GM12878 (cell line): Measurements from ENCODE around the gene PLXNC1. TPM values are rescaled to one million over a fixed set of nuclear protein-coding genes. Genes with fewer than 3 reads are reported as not detected.

ENCODE experiments used
- CHD4 ChIP-seq: fragments of 200-600 bp; sonication (generic); IDR thresholded peaks from 2 replicates; pipeline ENCODE4 v1.6.1; 2016; ENCODE audit warnings: mild to moderate bottlenecking
- EED ChIP-seq: sonication (generic); IDR thresholded peaks from 2 replicates; pipeline ENCODE4 v1.6.1; 2016; ENCODE audit warnings: antibody characterized with exemption, low read depth
- NFXL1 ChIP-seq: fragments of 450-650 bp; IDR thresholded peaks from 2 replicates; pipeline ENCODE4 v1.6.1; 2017; ENCODE audit warnings: antibody characterized with exemption, mild to moderate bottlenecking, borderline replicate concordance
- NFYA ChIP-seq: IDR thresholded peaks from 2 replicates; pipeline ENCODE4 v1.6.1; 2011; ENCODE audit warnings: low read depth, mild to moderate bottlenecking, low read length, improper control_type of control experiment, borderline replicate concordance
- POLR2A ChIP-seq: IDR thresholded peaks from 2 replicates; pipeline ENCODE4 v1.6.1; 2011; ENCODE audit warnings: low read depth, mild to moderate bottlenecking, low read length
- RAD21 ChIP-seq: IDR thresholded peaks from 2 replicates; pipeline ENCODE4 v1.6.1; 2011; ENCODE audit warnings: mild to moderate bottlenecking, low read depth, low read length, moderate library complexity; ENCODE audit not compliant: insufficient read depth
- RAD51 ChIP-seq: fragments of 450-650 bp; IDR thresholded peaks from 2 replicates; pipeline ENCODE4 v1.6.1; 2016; ENCODE audit warnings: moderate library complexity, mild to moderate bottlenecking, inconsistent platforms
- YBX1 ChIP-seq: fragments of 450-650 bp; IDR thresholded peaks from 2 replicates; pipeline ENCODE4 v1.6.1; 2016; ENCODE audit warnings: antibody characterized with exemption
- polyA plus RNA-seq, 11 experiments: library from polyadenylated mRNA; depleted of rRNA in 4 of 11; unstranded in 6 of 11; stranded (reverse) in 5 of 11; fragments of >200 nt; fragmentation: Nextera tagmentation in 4 of 11; fragmentation: Illumina TruSeq in 1 of 11; extraction: Ambion mirVana in 4 of 11; extraction: Trizol in 1 of 11; gene quantifications; 1 replicate in 1 of 11; 2 replicates in 10 of 11; pipeline versions ENCODE4 v1.2.1 to v1.2.3, GENCODE V29; 2011 to 2016; ENCODE audit warnings: inconsistent platforms in 2 of 11, missing spikeins in 2 of 11, low read depth in 1 of 11
- total RNA-seq, 4 experiments: library from RNA; depleted of rRNA in 3 of 4; stranded (reverse); fragments of >200 nt in 3 of 4; fragmentation: Illumina TruSeq in 1 of 4; extraction: Trizol in 1 of 4; gene quantifications; 2 replicates each; pipeline versions ENCODE4 v1.2.1 to v1.2.3, GENCODE V29; 2013 to 2021
- TF ChIP-seq, protein P1 (sequence below): fragments of 450-650 bp; IDR thresholded peaks from 2 replicates; pipeline ENCODE4 v1.6.1; 2016; ENCODE audit warnings: mild to moderate bottlenecking, moderate library complexity, borderline replicate concordance
- TF ChIP-seq, protein P2 (sequence below): IDR thresholded peaks from 2 replicates; pipeline ENCODE4 v1.6.1; 2012; ENCODE audit warnings: improper control_type of control experiment, low read depth, low read length; ENCODE audit not compliant: insufficient replicate concordance
- TF ChIP-seq, protein P3 (sequence below), 3 experiments: IDR thresholded peaks in 2 of 3; conservative IDR thresholded peaks in 1 of 3; 2 replicates each; pipeline ENCODE4 v1.5.1; 2011; ENCODE audit warnings: low read depth in 3 of 3, low read length in 3 of 3, mild to moderate bottlenecking in 3 of 3, control low read depth in 2 of 3, moderate library complexity in 2 of 3, inconsistent platforms in 1 of 3, mixed read lengths in 1 of 3; ENCODE audit not compliant: control insufficient read depth in 2 of 3, insufficient read depth in 1 of 3; ENCODE audit errors: extremely low read depth in 1 of 3
- TF ChIP-seq, protein P4 (sequence below): IDR thresholded peaks from 2 replicates; pipeline ENCODE4 v1.6.1; 2011; ENCODE audit warnings: low read depth, low read length, improper control_type of control experiment, borderline replicate concordance
- TF ChIP-seq, protein P5 (sequence below): fragments of 450-650 bp; conservative IDR thresholded peaks from 2 replicates; pipeline ENCODE4 v1.6.1; 2017; ENCODE audit warnings: mild to moderate bottlenecking, moderate library complexity

The PLXNC1 gene
- total and polyA plus RNA-seq, 10 of the 15 experiments (the other 5 are each of a cell fraction or from before 2014, with no cell fraction given) = 5.2 to 41.2 (median 24.6) TPM

DNA sequence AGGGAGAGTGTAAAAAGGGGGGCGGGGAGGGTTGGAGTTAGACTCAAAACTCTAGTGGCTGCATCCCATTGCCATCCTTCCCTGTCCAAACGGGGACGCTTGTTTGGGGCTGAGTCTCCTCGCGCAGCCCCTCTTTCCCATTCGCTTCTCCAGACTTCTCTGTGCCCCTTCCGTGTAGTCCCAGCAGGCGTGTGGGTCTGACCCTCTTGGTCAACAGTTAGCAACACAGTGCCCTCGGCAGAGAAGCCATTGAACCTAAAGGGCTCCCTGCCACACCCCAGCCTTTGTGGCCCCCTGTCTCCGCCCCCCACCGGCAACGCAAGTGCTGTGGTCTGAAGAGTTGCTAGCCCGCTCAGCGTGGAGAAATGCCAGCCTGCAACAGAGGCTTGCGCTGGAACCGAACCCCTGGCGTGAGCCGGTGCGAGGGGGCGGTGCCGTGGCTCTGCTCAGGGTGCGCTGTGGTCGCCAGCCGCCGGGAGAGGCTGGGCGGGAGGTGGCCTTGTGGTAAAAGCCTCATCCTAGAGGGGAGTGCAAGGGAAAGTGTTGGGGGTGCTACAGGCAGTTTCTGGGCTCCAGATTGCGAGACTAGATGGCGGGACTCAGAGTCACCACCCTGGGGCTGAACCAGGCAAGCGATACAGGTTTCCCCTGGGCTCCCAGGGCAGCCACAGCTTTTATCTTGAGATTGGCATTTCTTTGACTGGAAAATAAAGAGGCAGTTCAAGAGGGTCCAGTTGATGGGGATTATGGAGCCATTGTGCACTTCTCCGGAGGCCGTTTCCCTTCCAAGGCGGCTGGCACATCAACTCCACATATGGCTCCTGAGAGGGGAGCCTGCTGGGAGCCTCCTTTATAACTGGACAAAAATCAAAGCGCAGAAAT lies 2.1 kb downstream of the PLXNC1 start (continued):
- TF ChIP-seq, protein P1, sequence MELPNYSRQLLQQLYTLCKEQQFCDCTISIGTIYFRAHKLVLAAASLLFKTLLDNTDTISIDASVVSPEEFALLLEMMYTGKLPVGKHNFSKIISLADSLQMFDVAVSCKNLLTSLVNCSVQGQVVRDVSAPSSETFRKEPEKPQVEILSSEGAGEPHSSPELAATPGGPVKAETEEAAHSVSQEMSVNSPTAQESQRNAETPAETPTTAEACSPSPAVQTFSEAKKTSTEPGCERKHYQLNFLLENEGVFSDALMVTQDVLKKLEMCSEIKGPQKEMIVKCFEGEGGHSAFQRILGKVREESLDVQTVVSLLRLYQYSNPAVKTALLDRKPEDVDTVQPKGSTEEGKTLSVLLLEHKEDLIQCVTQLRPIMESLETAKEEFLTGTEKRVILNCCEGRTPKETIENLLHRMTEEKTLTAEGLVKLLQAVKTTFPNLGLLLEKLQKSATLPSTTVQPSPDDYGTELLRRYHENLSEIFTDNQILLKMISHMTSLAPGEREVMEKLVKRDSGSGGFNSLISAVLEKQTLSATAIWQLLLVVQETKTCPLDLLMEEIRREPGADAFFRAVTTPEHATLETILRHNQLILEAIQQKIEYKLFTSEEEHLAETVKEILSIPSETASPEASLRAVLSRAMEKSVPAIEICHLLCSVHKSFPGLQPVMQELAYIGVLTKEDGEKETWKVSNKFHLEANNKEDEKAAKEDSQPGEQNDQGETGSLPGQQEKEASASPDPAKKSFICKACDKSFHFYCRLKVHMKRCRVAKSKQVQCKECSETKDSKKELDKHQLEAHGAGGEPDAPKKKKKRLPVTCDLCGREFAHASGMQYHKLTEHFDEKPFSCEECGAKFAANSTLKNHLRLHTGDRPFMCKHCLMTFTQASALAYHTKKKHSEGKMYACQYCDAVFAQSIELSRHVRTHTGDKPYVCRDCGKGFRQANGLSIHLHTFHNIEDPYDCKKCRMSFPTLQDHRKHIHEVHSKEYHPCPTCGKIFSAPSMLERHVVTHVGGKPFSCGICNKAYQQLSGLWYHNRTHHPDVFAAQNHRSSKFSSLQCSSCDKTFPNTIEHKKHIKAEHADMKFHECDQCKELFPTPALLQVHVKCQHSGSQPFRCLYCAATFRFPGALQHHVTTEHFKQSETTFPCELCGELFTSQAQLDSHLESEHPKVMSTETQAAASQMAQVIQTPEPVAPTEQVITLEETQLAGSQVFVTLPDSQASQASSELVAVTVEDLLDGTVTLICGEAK = no peak
- TF ChIP-seq, protein P2, sequence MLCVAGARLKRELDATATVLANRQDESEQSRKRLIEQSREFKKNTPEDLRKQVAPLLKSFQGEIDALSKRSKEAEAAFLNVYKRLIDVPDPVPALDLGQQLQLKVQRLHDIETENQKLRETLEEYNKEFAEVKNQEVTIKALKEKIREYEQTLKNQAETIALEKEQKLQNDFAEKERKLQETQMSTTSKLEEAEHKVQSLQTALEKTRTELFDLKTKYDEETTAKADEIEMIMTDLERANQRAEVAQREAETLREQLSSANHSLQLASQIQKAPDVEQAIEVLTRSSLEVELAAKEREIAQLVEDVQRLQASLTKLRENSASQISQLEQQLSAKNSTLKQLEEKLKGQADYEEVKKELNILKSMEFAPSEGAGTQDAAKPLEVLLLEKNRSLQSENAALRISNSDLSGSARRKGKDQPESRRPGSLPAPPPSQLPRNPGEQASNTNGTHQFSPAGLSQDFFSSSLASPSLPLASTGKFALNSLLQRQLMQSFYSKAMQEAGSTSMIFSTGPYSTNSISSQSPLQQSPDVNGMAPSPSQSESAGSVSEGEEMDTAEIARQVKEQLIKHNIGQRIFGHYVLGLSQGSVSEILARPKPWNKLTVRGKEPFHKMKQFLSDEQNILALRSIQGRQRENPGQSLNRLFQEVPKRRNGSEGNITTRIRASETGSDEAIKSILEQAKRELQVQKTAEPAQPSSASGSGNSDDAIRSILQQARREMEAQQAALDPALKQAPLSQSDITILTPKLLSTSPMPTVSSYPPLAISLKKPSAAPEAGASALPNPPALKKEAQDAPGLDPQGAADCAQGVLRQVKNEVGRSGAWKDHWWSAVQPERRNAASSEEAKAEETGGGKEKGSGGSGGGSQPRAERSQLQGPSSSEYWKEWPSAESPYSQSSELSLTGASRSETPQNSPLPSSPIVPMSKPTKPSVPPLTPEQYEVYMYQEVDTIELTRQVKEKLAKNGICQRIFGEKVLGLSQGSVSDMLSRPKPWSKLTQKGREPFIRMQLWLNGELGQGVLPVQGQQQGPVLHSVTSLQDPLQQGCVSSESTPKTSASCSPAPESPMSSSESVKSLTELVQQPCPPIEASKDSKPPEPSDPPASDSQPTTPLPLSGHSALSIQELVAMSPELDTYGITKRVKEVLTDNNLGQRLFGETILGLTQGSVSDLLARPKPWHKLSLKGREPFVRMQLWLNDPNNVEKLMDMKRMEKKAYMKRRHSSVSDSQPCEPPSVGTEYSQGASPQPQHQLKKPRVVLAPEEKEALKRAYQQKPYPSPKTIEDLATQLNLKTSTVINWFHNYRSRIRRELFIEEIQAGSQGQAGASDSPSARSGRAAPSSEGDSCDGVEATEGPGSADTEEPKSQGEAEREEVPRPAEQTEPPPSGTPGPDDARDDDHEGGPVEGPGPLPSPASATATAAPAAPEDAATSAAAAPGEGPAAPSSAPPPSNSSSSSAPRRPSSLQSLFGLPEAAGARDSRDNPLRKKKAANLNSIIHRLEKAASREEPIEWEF = no peak
- TF ChIP-seq RAD51 = no peak
- TF ChIP-seq, protein P3, sequence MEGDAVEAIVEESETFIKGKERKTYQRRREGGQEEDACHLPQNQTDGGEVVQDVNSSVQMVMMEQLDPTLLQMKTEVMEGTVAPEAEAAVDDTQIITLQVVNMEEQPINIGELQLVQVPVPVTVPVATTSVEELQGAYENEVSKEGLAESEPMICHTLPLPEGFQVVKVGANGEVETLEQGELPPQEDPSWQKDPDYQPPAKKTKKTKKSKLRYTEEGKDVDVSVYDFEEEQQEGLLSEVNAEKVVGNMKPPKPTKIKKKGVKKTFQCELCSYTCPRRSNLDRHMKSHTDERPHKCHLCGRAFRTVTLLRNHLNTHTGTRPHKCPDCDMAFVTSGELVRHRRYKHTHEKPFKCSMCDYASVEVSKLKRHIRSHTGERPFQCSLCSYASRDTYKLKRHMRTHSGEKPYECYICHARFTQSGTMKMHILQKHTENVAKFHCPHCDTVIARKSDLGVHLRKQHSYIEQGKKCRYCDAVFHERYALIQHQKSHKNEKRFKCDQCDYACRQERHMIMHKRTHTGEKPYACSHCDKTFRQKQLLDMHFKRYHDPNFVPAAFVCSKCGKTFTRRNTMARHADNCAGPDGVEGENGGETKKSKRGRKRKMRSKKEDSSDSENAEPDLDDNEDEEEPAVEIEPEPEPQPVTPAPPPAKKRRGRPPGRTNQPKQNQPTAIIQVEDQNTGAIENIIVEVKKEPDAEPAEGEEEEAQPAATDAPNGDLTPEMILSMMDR (IDR thresholded peaks at IDR 0.05 in 2 of 3, conservative IDR thresholded peaks at IDR 0.05 in 1 of 3; ENCODE audit: control insufficient read depth in 2 of 3, extremely low read depth in 1 of 3, insufficient read depth in 1 of 3, low read depth in 3 of 3, low read length in 3 of 3) = no peak
- no peak for TF ChIP-seq CHD4
- TF ChIP-seq, protein P4, sequence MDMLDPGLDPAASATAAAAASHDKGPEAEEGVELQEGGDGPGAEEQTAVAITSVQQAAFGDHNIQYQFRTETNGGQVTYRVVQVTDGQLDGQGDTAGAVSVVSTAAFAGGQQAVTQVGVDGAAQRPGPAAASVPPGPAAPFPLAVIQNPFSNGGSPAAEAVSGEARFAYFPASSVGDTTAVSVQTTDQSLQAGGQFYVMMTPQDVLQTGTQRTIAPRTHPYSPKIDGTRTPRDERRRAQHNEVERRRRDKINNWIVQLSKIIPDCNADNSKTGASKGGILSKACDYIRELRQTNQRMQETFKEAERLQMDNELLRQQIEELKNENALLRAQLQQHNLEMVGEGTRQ = no peak
- no peak for TF ChIP-seq NFXL1
- TF ChIP-seq EED = 0 out of 2 replicates have a peak, but pooled peaks have one; percentile 20
- TF ChIP-seq YBX1 = no peak
- 0 out of 2 replicates have a peak, but pooled peaks have one; percentile 40 for TF ChIP-seq POLR2A
- TF ChIP-seq, protein P5, sequence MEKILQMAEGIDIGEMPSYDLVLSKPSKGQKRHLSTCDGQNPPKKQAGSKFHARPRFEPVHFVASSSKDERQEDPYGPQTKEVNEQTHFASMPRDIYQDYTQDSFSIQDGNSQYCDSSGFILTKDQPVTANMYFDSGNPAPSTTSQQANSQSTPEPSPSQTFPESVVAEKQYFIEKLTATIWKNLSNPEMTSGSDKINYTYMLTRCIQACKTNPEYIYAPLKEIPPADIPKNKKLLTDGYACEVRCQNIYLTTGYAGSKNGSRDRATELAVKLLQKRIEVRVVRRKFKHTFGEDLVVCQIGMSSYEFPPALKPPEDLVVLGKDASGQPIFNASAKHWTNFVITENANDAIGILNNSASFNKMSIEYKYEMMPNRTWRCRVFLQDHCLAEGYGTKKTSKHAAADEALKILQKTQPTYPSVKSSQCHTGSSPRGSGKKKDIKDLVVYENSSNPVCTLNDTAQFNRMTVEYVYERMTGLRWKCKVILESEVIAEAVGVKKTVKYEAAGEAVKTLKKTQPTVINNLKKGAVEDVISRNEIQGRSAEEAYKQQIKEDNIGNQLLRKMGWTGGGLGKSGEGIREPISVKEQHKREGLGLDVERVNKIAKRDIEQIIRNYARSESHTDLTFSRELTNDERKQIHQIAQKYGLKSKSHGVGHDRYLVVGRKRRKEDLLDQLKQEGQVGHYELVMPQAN = peak; percentile 50; the same call in 1 of the 2 replicates
- TF ChIP-seq RAD21 = 0 out of 2 replicates have a peak, but pooled peaks have one; percentile 2
- TF ChIP-seq NFYA = no peak
